ENCODE results near the gene UQCR11.

DNA sequence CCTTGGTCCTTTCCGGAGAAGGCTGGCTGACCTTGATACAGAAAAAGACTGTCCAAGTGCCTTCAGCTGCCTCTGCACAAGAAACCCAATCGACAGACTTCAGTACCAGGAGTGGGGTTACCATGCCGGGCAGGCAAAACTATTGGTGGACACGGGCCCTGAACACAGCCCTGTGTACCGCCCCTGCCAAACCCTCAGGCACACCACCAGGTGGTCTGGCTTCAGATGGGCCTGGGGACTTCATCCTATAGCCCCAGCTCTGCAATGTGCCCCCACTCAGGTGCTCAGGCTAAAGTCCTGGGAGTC lies 29.6 kb upstream of the UQCR11 start:
- no peak for TF ChIP-seq EZH2 (IDR thresholded peaks at IDR 0.05; ENCODE audit: borderline replicate concordance, low read depth, low read length, severe bottlenecking)
- TF ChIP-seq, protein P1, sequence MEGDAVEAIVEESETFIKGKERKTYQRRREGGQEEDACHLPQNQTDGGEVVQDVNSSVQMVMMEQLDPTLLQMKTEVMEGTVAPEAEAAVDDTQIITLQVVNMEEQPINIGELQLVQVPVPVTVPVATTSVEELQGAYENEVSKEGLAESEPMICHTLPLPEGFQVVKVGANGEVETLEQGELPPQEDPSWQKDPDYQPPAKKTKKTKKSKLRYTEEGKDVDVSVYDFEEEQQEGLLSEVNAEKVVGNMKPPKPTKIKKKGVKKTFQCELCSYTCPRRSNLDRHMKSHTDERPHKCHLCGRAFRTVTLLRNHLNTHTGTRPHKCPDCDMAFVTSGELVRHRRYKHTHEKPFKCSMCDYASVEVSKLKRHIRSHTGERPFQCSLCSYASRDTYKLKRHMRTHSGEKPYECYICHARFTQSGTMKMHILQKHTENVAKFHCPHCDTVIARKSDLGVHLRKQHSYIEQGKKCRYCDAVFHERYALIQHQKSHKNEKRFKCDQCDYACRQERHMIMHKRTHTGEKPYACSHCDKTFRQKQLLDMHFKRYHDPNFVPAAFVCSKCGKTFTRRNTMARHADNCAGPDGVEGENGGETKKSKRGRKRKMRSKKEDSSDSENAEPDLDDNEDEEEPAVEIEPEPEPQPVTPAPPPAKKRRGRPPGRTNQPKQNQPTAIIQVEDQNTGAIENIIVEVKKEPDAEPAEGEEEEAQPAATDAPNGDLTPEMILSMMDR (IDR thresholded peaks at IDR 0.05; ENCODE audit: borderline replicate concordance, extremely low read depth, low read length, poor library complexity, severe bottlenecking): no peak

Measured in DND-41 (cell line).